ENCODE data around the gene OVOL2. TPM values are rescaled to one million over a fixed set of nuclear protein-coding genes. Genes with fewer than 3 reads are reported as not detected.

The OVOL2 gene
- total RNA-seq, 1 donor from 2014 or later, result not detected

DNA sequence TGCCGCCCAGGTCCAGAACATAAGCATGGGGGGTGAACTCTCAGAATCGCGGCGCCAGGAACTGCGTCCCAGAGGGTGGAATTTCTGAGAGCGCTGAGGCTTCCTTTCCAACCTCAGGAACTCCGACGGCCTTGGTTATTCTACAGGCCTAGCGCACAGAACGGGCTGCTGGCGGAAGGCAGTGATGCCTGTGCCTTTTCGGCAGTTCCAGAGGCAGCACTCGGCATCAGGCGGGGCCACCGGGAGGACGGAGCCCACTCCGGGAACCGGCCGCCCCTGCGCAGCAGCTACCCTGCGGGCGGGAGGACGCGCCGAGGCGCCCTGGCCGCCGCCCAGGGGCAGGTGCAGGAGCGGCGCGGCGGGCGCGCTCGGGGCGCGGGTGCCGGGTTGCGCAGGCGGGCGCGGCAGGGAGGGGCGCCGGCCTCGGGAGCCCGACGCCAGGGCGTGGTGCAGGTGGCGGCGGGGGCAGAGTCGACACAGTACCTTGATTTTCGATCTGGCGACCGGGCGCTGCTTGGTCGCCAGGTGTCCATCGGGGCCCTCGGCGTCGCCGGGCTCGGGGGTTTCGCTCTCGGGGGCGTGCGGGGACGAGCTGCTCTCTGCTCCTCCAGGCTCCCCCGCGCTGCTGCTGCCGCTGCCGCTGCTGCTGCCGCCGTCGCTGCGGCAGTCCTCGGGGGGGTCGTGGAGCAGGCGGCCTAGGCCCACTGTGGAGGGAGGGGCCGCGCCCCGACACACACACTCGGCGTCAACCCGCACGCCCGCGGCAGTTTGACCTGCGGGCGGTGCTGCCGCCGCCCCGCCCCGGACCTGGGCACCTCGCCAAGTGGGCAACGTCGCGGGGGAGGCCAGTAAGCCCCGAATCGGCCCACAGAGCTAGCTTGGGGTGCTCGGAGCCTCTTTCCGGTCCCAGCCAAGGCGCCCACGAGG lies 1.3 kb downstream of the OVOL2 start:
- H3K27ac Mint-ChIP-seq (ENCODE audit: unreplicated experiment), result no peak overlapping the region
- no peaks in the 10 kb centered on the region for H3K36me3 Mint-ChIP-seq (ENCODE audit: low read depth)
- H3K4me3 Mint-ChIP-seq (ENCODE audit: unreplicated experiment), result peak overlapping the region; percentile 42
- H3K27me3 Mint-ChIP-seq (ENCODE audit: low read depth), result peaks cover 71% of the 10 kb centered on the region
- no peak for DNase-seq (ENCODE audit: low spot score)
- no peak for TF ChIP-seq CTCF (IDR thresholded peaks at IDR 0.05)
- H3K4me1 Mint-ChIP-seq (ENCODE audit: low read depth), result peaks cover 18% of the 10 kb centered on the region
- no peaks in the 10 kb centered on the region for H3K9me3 Mint-ChIP-seq (ENCODE audit: low read depth)

GRCh38 chr20:18055261-18055660 lies 2.5 kb downstream of the OVOL2 start:
- no peak overlapping the region for H3K27ac Mint-ChIP-seq (ENCODE audit: unreplicated experiment)
- H3K27me3 Mint-ChIP-seq (ENCODE audit: low read depth), result peaks cover 73% of the 10 kb centered on the region
- H3K9me3 Mint-ChIP-seq (ENCODE audit: low read depth), result no peaks in the 10 kb centered on the region
- H3K4me3 Mint-ChIP-seq (ENCODE audit: unreplicated experiment), result no peak overlapping the region
- no peak for TF ChIP-seq CTCF (IDR thresholded peaks at IDR 0.05)
- H3K4me1 Mint-ChIP-seq (ENCODE audit: low read depth), result peaks cover 18% of the 10 kb centered on the region
- no peaks in the 10 kb centered on the region for H3K36me3 Mint-ChIP-seq (ENCODE audit: low read depth)
- no peak for DNase-seq (ENCODE audit: low spot score)

DNA sequence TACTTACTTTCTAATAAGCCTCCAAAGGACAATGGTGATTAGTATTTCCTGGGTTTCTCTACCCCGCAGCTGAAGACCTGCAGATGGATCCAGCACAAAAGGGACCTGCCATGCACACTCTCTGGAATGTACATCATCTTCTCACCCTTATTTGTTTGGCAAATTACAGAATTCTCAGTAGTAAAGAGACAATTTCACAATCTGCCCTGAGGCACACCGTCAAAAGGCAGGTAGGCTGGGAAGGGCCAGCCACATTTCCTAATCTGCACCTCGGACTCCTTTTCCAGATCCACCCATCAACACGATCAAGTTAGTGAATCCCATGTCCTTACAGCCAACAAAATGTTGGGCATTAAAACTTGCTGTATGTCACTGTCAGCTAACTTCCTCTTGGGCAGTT lies 4.9 kb downstream of the OVOL2 start:
- H3K36me3 Mint-ChIP-seq (ENCODE audit: low read depth), result no peaks in the 10 kb centered on the region
- no peak for DNase-seq (ENCODE audit: low spot score)
- H3K27ac Mint-ChIP-seq (ENCODE audit: unreplicated experiment), result no peak overlapping the region
- no peaks in the 10 kb centered on the region for H3K9me3 Mint-ChIP-seq (ENCODE audit: low read depth)
- peaks cover 68% of the 10 kb centered on the region for H3K27me3 Mint-ChIP-seq (ENCODE audit: low read depth)
- TF ChIP-seq CTCF (IDR thresholded peaks at IDR 0.05), result no peak
- H3K4me3 Mint-ChIP-seq (ENCODE audit: unreplicated experiment), result no peak overlapping the region
- peaks cover 8% of the 10 kb centered on the region for H3K4me1 Mint-ChIP-seq (ENCODE audit: low read depth)

GRCh38 chr20:18050628-18051027 lies 7.1 kb downstream of the OVOL2 start:
- no peak for DNase-seq (ENCODE audit: low spot score)
- TF ChIP-seq CTCF (IDR thresholded peaks at IDR 0.05), result no peak
- no peak overlapping the region for H3K4me3 Mint-ChIP-seq (ENCODE audit: unreplicated experiment)
- no peaks in the 10 kb centered on the region for H3K9me3 Mint-ChIP-seq (ENCODE audit: low read depth)
- no peaks in the 10 kb centered on the region for H3K36me3 Mint-ChIP-seq (ENCODE audit: low read depth)
- H3K27me3 Mint-ChIP-seq (ENCODE audit: low read depth), result peaks cover 70% of the 10 kb centered on the region
- no peaks in the 10 kb centered on the region for H3K4me1 Mint-ChIP-seq (ENCODE audit: low read depth)
- H3K27ac Mint-ChIP-seq (ENCODE audit: unreplicated experiment), result no peak overlapping the region

DNA sequence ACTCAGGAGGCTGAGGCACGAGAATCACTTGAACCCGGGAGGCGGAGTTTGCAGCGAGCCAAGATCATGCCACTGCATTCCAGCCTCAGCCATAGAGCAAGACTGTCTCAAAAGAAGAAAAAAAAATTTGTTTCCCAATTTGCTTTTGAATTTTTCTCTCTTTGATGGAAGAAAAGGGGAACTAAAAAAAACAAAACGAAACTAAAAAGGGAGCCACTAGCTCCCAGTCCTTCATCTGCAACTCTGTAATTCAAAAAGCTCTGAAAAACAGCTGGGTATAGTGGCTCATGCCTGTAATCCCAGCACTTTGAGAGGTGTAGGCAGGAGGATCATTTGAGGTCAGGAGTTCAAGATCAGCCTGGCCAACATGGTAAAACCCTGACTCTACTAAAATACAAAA lies 9.5 kb downstream of the OVOL2 start:
- Mint-ChIP-seq H3K27me3 (ENCODE audit: low read depth) (peaks cover 69% of the 10 kb centered on the region), H3K27ac (ENCODE audit: unreplicated experiment) (no peak overlapping the region), H3K4me1 (ENCODE audit: low read depth) (no peaks in the 10 kb centered on the region), H3K36me3 (ENCODE audit: low read depth) (no peaks in the 10 kb centered on the region), H3K9me3 (ENCODE audit: low read depth) (peaks cover 3% of the 10 kb centered on the region), H3K4me3 (ENCODE audit: unreplicated experiment) (no peak overlapping the region)
- TF ChIP-seq CTCF (IDR thresholded peaks at IDR 0.05), result no peak
- no peak for DNase-seq (ENCODE audit: low spot score)

Measured in chondrocyte (in vitro differentiated cells).